Measurements from ENCODE around the gene RYR1. TPM values are rescaled to one million over a fixed set of nuclear protein-coding genes. Genes with fewer than 3 reads are reported as not detected.
A peak's percentile ranks its signal among the peaks of the same experiment; 100 is the strongest.

The RYR1 gene
- total and polyA plus RNA-seq, 10 of the 15 experiments (the other 5 are each of a cell fraction or from before 2014, with no cell fraction given): under 0.01 to 0.32 (median 0.07) TPM; not detected in 1

DNA sequence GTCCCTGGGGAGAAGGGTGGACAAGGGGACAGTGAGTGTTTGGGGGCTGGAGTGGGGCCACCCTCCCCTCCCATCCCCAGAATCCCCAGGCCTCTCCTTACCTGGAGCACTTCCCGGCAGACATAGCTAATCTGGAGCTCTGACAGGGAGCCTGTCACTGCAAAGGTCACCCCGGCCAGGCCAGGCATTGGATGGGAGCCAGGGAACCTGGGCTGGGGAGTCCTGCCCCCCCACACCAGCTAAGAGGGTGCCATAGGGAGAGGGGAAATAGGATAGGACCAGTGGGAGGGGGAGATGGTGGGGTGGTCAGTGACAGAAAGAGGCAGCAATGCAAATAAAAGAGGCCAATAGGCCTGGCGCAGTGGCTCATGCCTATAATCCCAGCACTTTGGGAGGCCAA lies 180.8 kb downstream of the RYR1 start:
- BruUV-seq (replicated peaks): no TSS peak
- H3K9ac ChIP-seq (ENCODE audit: control insufficient read depth, insufficient read depth, low read length): peak overlapping the region; percentile 52; the same call in 1 of the 2 replicates
- FAIRE-seq (no peak), DNase-seq (ENCODE audit: low read depth, low spot score) (no peak), ATAC-seq (no peak)
- ChIA-PET SMC1A (ENCODE audit: uncharacterized antibody, unreplicated experiment) (interaction anchor here (7.0 kb wide), 1 partner anchor 55 kb away, joined by 85 read pairs; no protein-coding TSS in a partner anchor), POLR2A (interaction anchor here (0.5 to 6.2 kb wide), 6 partner anchors 58 to 317 kb away, joined by 3 to 135 read pairs (median 4); no protein-coding TSS in a partner anchor), RAD21 (ENCODE audit: unreplicated experiment) (interaction anchor here (5.6 kb wide), 1 partner anchor 59 kb away, joined by 135 read pairs; no protein-coding TSS in a partner anchor), CTCF (interaction anchor here (0.7 to 6.3 kb wide), 2 partner anchors 20 to 56 kb away, joined by 7 to 60 read pairs; no protein-coding TSS in a partner anchor)
- 100% methylated on average over 3 of the region's 3 CpGs for WGBS (ENCODE audit: insufficient coverage, insufficient replicate concordance, low lambda C conversion rate, missing lambda C conversion rate)
- in situ Hi-C loops (cut with MboI): no loop called here
- peaks cover 16 to 18% of the 10 kb centered on the region in 2 experiments; a peak in 3 of 4 replicates for H3K36me3 ChIP-seq (ENCODE audit: control insufficient read depth in 2 of 2, insufficient read depth in 2 of 2, low read length in 1 of 2)
- H3K4me2 ChIP-seq (ENCODE audit: control insufficient read depth, insufficient read depth): peak overlapping the region; percentile 57
- H3K4me1 ChIP-seq (ENCODE audit: control insufficient read depth, insufficient read depth, low read length): peaks cover 4% of the 10 kb centered on the region
- H3K27ac ChIP-seq (ENCODE audit: control insufficient read depth, insufficient read depth): no peak overlapping the region
- no peak overlapping the region for H2AFZ ChIP-seq (ENCODE audit: control insufficient read depth, low read depth, low read length)
- TF ChIP-seq, protein P1, sequence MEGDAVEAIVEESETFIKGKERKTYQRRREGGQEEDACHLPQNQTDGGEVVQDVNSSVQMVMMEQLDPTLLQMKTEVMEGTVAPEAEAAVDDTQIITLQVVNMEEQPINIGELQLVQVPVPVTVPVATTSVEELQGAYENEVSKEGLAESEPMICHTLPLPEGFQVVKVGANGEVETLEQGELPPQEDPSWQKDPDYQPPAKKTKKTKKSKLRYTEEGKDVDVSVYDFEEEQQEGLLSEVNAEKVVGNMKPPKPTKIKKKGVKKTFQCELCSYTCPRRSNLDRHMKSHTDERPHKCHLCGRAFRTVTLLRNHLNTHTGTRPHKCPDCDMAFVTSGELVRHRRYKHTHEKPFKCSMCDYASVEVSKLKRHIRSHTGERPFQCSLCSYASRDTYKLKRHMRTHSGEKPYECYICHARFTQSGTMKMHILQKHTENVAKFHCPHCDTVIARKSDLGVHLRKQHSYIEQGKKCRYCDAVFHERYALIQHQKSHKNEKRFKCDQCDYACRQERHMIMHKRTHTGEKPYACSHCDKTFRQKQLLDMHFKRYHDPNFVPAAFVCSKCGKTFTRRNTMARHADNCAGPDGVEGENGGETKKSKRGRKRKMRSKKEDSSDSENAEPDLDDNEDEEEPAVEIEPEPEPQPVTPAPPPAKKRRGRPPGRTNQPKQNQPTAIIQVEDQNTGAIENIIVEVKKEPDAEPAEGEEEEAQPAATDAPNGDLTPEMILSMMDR (IDR thresholded peaks at IDR 0.05 in 2 of 3, conservative IDR thresholded peaks at IDR 0.05 in 1 of 3; ENCODE audit: control insufficient read depth in 2 of 3, extremely low read depth in 1 of 3, insufficient read depth in 1 of 3, low read depth in 3 of 3, low read length in 3 of 3): no peak
- no peak for TF ChIP-seq NR2C1 (IDR thresholded peaks at IDR 0.05)
- TF ChIP-seq WRNIP1 (IDR thresholded peaks at IDR 0.05; ENCODE audit: borderline replicate concordance, low read depth, low read length): no peak
- TF ChIP-seq, protein P2, sequence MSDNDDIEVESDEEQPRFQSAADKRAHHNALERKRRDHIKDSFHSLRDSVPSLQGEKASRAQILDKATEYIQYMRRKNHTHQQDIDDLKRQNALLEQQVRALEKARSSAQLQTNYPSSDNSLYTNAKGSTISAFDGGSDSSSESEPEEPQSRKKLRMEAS (IDR thresholded peaks at IDR 0.05; ENCODE audit: low read depth, low read length): no peak
- TF ChIP-seq RUNX3 (IDR thresholded peaks at IDR 0.05; ENCODE audit: low read length): no peak
- no peak for TF ChIP-seq TCF12 (IDR thresholded peaks at IDR 0.05; ENCODE audit: low read depth, low read length)
- TF ChIP-seq RFX5 (IDR thresholded peaks at IDR 0.05; ENCODE audit: low read depth, low read length): no peak
- no peak for TF ChIP-seq HDAC2 (IDR thresholded peaks at IDR 0.05)
- no peak for TF ChIP-seq MYB (IDR thresholded peaks at IDR 0.05; ENCODE audit: borderline replicate concordance, low read depth, low read length)
- no peak for TF ChIP-seq NFYA (IDR thresholded peaks at IDR 0.05; ENCODE audit: borderline replicate concordance, low read depth, low read length)
- TF ChIP-seq, protein P3, sequence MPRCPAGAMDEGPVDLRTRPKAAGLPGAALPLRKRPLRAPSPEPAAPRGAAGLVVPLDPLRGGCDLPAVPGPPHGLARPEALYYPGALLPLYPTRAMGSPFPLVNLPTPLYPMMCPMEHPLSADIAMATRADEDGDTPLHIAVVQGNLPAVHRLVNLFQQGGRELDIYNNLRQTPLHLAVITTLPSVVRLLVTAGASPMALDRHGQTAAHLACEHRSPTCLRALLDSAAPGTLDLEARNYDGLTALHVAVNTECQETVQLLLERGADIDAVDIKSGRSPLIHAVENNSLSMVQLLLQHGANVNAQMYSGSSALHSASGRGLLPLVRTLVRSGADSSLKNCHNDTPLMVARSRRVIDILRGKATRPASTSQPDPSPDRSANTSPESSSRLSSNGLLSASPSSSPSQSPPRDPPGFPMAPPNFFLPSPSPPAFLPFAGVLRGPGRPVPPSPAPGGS (IDR thresholded peaks at IDR 0.05; ENCODE audit: borderline replicate concordance, insufficient read depth, low read depth, low read length, poor library complexity, severe bottlenecking): no peak
- TF ChIP-seq EP300 (IDR thresholded peaks at IDR 0.05; ENCODE audit: borderline replicate concordance in 1 of 2, control insufficient read depth in 1 of 2, low read depth in 2 of 2, low read length in 2 of 2): no peak
- no peak for TF ChIP-seq TCF7 (IDR thresholded peaks at IDR 0.05; ENCODE audit: borderline replicate concordance)
- no peak for TF ChIP-seq EGR1 (IDR thresholded peaks at IDR 0.05; ENCODE audit: borderline replicate concordance in 1 of 2, low read depth in 2 of 2, low read length in 2 of 2)
- no peak for TF ChIP-seq SIX5 (IDR thresholded peaks at IDR 0.05; ENCODE audit: low read depth, low read length, severe bottlenecking)
- TF ChIP-seq ASH2L (IDR thresholded peaks at IDR 0.05; ENCODE audit: borderline replicate concordance, low read depth): no peak
- TF ChIP-seq MEF2A (IDR thresholded peaks at IDR 0.05; ENCODE audit: insufficient read depth, low read depth, low read length): no peak
- no peak for TF ChIP-seq ZNF24 (IDR thresholded peaks at IDR 0.05)
- TF ChIP-seq, protein P4, sequence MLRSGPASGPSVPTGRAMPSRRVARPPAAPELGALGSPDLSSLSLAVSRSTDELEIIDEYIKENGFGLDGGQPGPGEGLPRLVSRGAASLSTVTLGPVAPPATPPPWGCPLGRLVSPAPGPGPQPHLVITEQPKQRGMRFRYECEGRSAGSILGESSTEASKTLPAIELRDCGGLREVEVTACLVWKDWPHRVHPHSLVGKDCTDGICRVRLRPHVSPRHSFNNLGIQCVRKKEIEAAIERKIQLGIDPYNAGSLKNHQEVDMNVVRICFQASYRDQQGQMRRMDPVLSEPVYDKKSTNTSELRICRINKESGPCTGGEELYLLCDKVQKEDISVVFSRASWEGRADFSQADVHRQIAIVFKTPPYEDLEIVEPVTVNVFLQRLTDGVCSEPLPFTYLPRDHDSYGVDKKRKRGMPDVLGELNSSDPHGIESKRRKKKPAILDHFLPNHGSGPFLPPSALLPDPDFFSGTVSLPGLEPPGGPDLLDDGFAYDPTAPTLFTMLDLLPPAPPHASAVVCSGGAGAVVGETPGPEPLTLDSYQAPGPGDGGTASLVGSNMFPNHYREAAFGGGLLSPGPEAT (IDR thresholded peaks at IDR 0.05; ENCODE audit: low read depth): no peak
- no peak overlapping the region for H3K4me3 ChIP-seq
- H3K79me2 ChIP-seq (ENCODE audit: control insufficient read depth, insufficient read depth, low read length): peaks cover 39% of the 10 kb centered on the region
- intact Hi-C loops (cut with micrococcal nuclease; ENCODE audit: unreplicated experiment): no loop called here
- no peaks in the 10 kb centered on the region for H3K27me3 ChIP-seq (replicated peaks in 1 of 2; ENCODE audit: control insufficient read depth in 2 of 2, insufficient read depth in 2 of 2, low read length in 1 of 2)
- no peaks in the 10 kb centered on the region for H4K20me1 ChIP-seq (ENCODE audit: control insufficient read depth, insufficient read depth)
- no peaks in the 10 kb centered on the region for H3K9me3 ChIP-seq (replicated peaks; ENCODE audit: control insufficient read depth, insufficient read depth, low read length)
